ENCODE data around the gene OR2A5.

DNA sequence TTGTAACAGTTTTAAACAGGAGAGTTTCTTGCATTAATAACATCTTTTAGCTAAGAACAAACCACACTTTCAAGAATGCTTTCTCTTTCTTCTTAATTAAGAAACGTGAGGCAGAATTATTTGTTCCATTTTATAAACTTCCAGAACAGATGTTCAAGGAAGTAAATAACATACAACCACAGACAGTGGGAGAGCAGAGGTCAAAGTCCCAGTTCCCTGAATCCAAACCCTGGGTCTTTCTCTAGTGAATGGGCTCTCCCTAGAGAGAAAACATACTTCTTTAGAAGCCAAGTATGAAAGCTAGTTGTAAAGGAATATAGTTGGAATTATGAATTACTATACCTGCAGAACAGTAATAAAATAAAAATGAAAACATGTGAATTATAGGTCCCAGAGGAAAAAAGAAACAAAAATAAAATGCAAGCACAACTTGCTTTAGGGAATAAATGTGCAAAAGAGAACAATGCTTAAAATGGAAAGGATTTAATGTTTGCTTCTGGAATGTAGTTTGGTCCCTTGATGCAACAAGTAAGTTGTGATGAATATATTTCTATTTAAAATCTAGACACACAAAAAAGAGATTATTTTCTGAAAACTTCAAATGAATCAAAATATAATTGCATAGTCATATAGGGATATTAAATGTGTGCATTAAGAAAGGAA, 42.6 kb upstream of the OR2A5 start:
- TF ChIP-seq, protein P1, sequence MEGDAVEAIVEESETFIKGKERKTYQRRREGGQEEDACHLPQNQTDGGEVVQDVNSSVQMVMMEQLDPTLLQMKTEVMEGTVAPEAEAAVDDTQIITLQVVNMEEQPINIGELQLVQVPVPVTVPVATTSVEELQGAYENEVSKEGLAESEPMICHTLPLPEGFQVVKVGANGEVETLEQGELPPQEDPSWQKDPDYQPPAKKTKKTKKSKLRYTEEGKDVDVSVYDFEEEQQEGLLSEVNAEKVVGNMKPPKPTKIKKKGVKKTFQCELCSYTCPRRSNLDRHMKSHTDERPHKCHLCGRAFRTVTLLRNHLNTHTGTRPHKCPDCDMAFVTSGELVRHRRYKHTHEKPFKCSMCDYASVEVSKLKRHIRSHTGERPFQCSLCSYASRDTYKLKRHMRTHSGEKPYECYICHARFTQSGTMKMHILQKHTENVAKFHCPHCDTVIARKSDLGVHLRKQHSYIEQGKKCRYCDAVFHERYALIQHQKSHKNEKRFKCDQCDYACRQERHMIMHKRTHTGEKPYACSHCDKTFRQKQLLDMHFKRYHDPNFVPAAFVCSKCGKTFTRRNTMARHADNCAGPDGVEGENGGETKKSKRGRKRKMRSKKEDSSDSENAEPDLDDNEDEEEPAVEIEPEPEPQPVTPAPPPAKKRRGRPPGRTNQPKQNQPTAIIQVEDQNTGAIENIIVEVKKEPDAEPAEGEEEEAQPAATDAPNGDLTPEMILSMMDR (conservative IDR thresholded peaks at IDR 0.05 in 1 of 2, IDR thresholded peaks at IDR 0.05 in 1 of 2; ENCODE audit: low read depth in 1 of 2, low read length in 2 of 2), result no peak
- no peak for TF ChIP-seq EZH2 (IDR thresholded peaks at IDR 0.05; ENCODE audit: low read length, missing control alignments)

Measured in fibroblast of lung (primary cell).